WI38 (cell line): ENCODE data around the gene MEGF11.

ENCODE experiments used
- H3K4me3 ChIP-seq: 2 replicates; pipeline ENCODE4 v1.5.1; 2011; ENCODE audit warnings: low read depth, mild to moderate bottlenecking, control low read depth, low read length
- TF ChIP-seq, protein P1 (sequence below): IDR thresholded peaks from 2 replicates; pipeline ENCODE4 v1.5.1; 2012; ENCODE audit warnings: low read depth, mild to moderate bottlenecking, control low read depth, low read length

MEGF11 gene

GRCh38 chr15:66089509-66089908 is 164.0 kb downstream of the MEGF11 start:
- TF ChIP-seq, protein P1, sequence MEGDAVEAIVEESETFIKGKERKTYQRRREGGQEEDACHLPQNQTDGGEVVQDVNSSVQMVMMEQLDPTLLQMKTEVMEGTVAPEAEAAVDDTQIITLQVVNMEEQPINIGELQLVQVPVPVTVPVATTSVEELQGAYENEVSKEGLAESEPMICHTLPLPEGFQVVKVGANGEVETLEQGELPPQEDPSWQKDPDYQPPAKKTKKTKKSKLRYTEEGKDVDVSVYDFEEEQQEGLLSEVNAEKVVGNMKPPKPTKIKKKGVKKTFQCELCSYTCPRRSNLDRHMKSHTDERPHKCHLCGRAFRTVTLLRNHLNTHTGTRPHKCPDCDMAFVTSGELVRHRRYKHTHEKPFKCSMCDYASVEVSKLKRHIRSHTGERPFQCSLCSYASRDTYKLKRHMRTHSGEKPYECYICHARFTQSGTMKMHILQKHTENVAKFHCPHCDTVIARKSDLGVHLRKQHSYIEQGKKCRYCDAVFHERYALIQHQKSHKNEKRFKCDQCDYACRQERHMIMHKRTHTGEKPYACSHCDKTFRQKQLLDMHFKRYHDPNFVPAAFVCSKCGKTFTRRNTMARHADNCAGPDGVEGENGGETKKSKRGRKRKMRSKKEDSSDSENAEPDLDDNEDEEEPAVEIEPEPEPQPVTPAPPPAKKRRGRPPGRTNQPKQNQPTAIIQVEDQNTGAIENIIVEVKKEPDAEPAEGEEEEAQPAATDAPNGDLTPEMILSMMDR: no peak
- H3K4me3 ChIP-seq: no peak overlapping the region

DNA sequence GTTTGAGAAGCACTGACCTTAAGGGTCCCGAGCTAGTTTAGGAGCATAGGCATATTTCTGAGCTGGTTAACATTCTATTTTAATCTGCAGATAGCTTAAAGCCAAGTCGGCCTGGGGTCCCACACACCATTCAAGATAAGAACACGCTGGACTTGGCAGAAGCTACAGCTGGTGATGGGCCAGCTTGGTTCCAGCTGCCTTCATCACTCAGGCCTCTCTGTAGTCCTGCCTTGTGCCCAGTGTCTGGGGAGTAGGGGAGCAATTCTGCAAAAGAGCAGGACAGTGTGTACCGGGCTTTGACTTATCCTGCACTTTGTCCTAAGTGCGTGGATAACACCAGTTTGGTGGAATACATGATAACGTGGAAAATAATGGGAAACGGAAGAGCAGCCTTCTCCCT is 164.5 kb downstream of the MEGF11 start:
- TF ChIP-seq, protein P1: no peak
- H3K4me3 ChIP-seq: no peak overlapping the region

- H3K4me3 ChIP-seq: no peak overlapping the region
- TF ChIP-seq, protein P1: no peak
Observed at GRCh38 chr15:66085128-66085527, 168.4 kb downstream of the MEGF11 start.

DNA sequence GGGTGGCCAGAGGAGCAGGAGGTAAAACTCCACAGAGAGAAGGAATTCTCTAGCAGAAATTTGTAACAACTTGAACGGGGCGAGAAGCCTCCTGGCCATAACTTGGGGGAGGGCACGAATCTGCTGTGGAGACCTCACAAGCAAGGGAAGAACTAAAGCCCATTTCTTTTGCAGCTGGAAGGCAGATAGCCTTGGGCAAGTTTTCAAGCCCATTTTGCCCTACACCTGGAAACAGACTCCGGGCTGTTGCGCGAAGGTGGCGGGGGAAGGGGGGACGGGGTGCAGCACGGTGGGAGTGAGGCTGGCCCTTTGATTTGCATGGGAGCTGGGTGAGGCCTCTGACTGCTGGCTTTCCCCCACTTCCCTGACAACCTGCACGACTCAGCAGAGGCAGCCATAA is 168.8 kb downstream of the MEGF11 start:
- TF ChIP-seq, protein P1: no peak
- H3K4me3 ChIP-seq: no peak overlapping the region

- TF ChIP-seq, protein P1: no peak
- H3K4me3 ChIP-seq: no peak overlapping the region
Observed at GRCh38 chr15:66080717-66081398, 172.7 kb downstream of the MEGF11 start.

GRCh38 chr15:66078929-66079275 is 174.6 kb downstream of the MEGF11 start:
- H3K4me3 ChIP-seq: no peak overlapping the region
- TF ChIP-seq, protein P1: no peak

- no peak overlapping the region for H3K4me3 ChIP-seq
- TF ChIP-seq, protein P1: no peak
Observed at GRCh38 chr15:66078196-66078928, 175.2 kb downstream of the MEGF11 start.
